HCT116 (cell line): ENCODE measurements around the gene SERF2.

ENCODE experiments used
- EGR1 ChIP-seq: IDR thresholded peaks from 2 replicates; pipeline ENCODE4 v1.6.1; 2012; ENCODE audit warnings: low read depth
- EZH2 ChIP-seq: fragments of 200-600 bp; sonication (generic); IDR thresholded peaks from 2 replicates; pipeline ENCODE4 v1.6.1; 2017; ENCODE audit warnings: antibody characterized with exemption, mixed run types
- EZH2phosphoT487 ChIP-seq: fragments of 200-600 bp; IDR thresholded peaks from 2 replicates; pipeline ENCODE4 v1.6.1; 2018; ENCODE audit warnings: antibody characterized with exemption, borderline replicate concordance
- POLR2A ChIP-seq: IDR thresholded peaks from 2 replicates; pipeline ENCODE4 v1.7.0; 2011; ENCODE audit warnings: borderline replicate concordance; ENCODE audit not compliant: insufficient read depth, insufficient read length; ENCODE audit errors: extremely low read depth
- RAD21 ChIP-seq: IDR thresholded peaks from 2 replicates; pipeline ENCODE4 v1.6.1; 2012; ENCODE audit warnings: low read depth, mild to moderate bottlenecking
- SIN3A ChIP-seq: IDR thresholded peaks from 2 replicates; pipeline ENCODE4 v1.6.1; 2012; ENCODE audit warnings: low read depth
- SRF ChIP-seq: IDR thresholded peaks from 2 replicates; pipeline ENCODE4 v1.6.1; 2012; ENCODE audit warnings: low read depth
- ZNF274 ChIP-seq: fragments of 200-500 bp; sonication (Bioruptor generic); IDR thresholded peaks from 2 replicates; pipeline ENCODE4 v1.6.1; 2014; ENCODE audit warnings: mild to moderate bottlenecking, low read depth, low read length, inconsistent platforms
- TF ChIP-seq, protein P1 (sequence below), 3 experiments: fragments of 200-600 bp in 1 of 3; sonication (generic) in 1 of 3; IDR thresholded peaks in 2 of 3; conservative IDR thresholded peaks in 1 of 3; 2 replicates each; pipeline ENCODE4 v1.5.1; 2012 to 2017; ENCODE audit warnings: low read depth in 2 of 3, low read length in 2 of 3, antibody characterized with exemption in 1 of 3, borderline replicate concordance in 1 of 3, control low read depth in 1 of 3, mild to moderate bottlenecking in 1 of 3, mixed read lengths in 1 of 3, mixed run types in 1 of 3, moderate library complexity in 1 of 3; ENCODE audit not compliant: insufficient read depth in 1 of 3
- TF ChIP-seq, protein P2 (sequence below): IDR thresholded peaks from 2 replicates; pipeline ENCODE4 v1.6.1; 2012

DNA sequence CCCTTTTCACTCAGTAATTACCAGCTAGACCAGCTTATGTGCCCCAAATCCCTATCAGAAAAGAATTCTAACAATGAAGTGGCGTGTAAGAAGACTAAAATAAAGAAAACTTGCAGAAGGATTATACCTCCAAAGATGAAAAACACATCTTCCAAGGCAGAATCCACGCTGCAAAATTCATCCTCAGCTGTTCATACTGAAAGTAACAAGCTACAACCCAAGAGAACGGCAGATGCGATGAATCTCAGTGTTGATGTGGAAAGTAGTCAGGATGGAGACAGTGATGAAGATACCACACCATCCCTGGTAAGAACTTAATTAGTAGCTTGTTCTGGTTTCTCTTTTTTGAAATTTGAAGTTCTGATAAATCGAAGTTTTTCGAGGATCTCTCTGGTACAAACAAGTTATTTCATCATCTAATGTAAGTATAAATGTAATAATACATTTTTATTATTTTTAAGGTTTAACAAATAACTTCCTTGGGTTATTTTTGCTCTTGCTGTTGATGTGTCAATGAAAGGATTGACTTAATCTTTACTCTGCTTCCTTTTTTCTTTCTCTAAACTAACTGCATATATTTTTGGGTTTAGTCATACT is 36.0 kb downstream of the SERF2 start:
- TF ChIP-seq SIN3A = no peak
- no peak for TF ChIP-seq EZH2
- TF ChIP-seq, protein P1, sequence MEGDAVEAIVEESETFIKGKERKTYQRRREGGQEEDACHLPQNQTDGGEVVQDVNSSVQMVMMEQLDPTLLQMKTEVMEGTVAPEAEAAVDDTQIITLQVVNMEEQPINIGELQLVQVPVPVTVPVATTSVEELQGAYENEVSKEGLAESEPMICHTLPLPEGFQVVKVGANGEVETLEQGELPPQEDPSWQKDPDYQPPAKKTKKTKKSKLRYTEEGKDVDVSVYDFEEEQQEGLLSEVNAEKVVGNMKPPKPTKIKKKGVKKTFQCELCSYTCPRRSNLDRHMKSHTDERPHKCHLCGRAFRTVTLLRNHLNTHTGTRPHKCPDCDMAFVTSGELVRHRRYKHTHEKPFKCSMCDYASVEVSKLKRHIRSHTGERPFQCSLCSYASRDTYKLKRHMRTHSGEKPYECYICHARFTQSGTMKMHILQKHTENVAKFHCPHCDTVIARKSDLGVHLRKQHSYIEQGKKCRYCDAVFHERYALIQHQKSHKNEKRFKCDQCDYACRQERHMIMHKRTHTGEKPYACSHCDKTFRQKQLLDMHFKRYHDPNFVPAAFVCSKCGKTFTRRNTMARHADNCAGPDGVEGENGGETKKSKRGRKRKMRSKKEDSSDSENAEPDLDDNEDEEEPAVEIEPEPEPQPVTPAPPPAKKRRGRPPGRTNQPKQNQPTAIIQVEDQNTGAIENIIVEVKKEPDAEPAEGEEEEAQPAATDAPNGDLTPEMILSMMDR (IDR thresholded peaks at IDR 0.05 in 2 of 3, conservative IDR thresholded peaks at IDR 0.05 in 1 of 3; ENCODE audit: borderline replicate concordance in 1 of 3, insufficient read depth in 1 of 3, low read depth in 2 of 3, low read length in 2 of 3) = no peak
- TF ChIP-seq RAD21 = no peak
- TF ChIP-seq EGR1 = no peak
- TF ChIP-seq, protein P2, sequence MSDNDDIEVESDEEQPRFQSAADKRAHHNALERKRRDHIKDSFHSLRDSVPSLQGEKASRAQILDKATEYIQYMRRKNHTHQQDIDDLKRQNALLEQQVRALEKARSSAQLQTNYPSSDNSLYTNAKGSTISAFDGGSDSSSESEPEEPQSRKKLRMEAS = no peak
- TF ChIP-seq EZH2phosphoT487 = no peak
- TF ChIP-seq POLR2A = no peak
- TF ChIP-seq SRF = no peak
- no peak for TF ChIP-seq ZNF274
